IMR-90 (cell line): ENCODE results near the gene PIK3CB. TPM values are rescaled to one million over a fixed set of nuclear protein-coding genes. Genes with fewer than 3 reads are reported as not detected.

Experiments used
- ATAC-seq: fragments of 200-7000 bp; cut with Tn5 transposase; 2 replicates; pipeline ENCODE4 v1.9.1; 2020; ENCODE audit warnings: low read depth, mild to moderate bottlenecking, moderate library complexity
- BruUV-seq: library from RNA; stranded (reverse); fragments of 400-500 nt; replicated peaks from 2 replicates; lab custom pipeline; 2021; lab: Mats Ljungman, UMichigan
- CTCF ChIA-PET: fragments of 300-600 bp; formaldehyde crosslinking; extraction: SDS; loops from one replicate; lab custom pipeline; 2021; ENCODE audit warnings: antibody characterized with exemption; lab: Yijun Ruan, JAX
- POLR2A ChIA-PET: fragments of 300-600 bp; sonication (Branson Sonifier 250); formaldehyde crosslinking; loops from one replicate; lab custom pipeline; 2022; ENCODE audit warnings: antibody characterized with exemption; ENCODE audit not compliant: unreplicated experiment; lab: Charles Lee
- DNase-seq: peaks from one replicate; pipeline ENCODE4 v3.0.0; 2013
- H2AFZ ChIP-seq: replicated peaks from 2 replicates; pipeline ENCODE3; 2013; ENCODE audit warnings: low read length, mild to moderate bottlenecking; ENCODE audit not compliant: poor library complexity
- H2AK5ac ChIP-seq: 2 replicates; pipeline ENCODE4 v1.6.1; 2013; ENCODE audit warnings: low read depth, low read length, inconsistent platforms
- H2AK9ac ChIP-seq: replicated peaks from 2 replicates; pipeline ENCODE3; 2013; ENCODE audit warnings: mild to moderate bottlenecking, low read depth, low read length, moderate library complexity; ENCODE audit not compliant: poor library complexity
- H2BK120ac ChIP-seq: 2 replicates; pipeline ENCODE4 v1.6.1; 2013; ENCODE audit warnings: low read depth, low read length, inconsistent platforms
- H2BK15ac ChIP-seq: 3 replicates; pipeline ENCODE4 v1.6.1; 2013; ENCODE audit warnings: low read depth, low read length, inconsistent platforms
- H2BK20ac ChIP-seq: 2 replicates; pipeline ENCODE4 v1.6.1; 2013; ENCODE audit warnings: low read depth, mild to moderate bottlenecking, inconsistent platforms, low read length, moderate library complexity
- H2BK5ac ChIP-seq: 2 replicates; pipeline ENCODE4 v1.6.1; 2013; ENCODE audit warnings: mild to moderate bottlenecking, low read depth, low read length, inconsistent platforms; ENCODE audit not compliant: poor library complexity, severe bottlenecking
- H3K14ac ChIP-seq: replicated peaks from 2 replicates; pipeline ENCODE4 v1.6.1; 2013; ENCODE audit warnings: low read depth, low read length, inconsistent platforms
- H3K18ac ChIP-seq: 2 replicates; pipeline ENCODE4 v1.6.1; 2013; ENCODE audit warnings: low read depth, low read length, control low read depth
- H3K23ac ChIP-seq: 2 replicates; pipeline ENCODE4 v1.6.1; 2013; ENCODE audit warnings: low read depth, low read length, inconsistent platforms
- H3K27ac ChIP-seq: 2 replicates; pipeline ENCODE4 v1.5.1; 2013; ENCODE audit warnings: mild to moderate bottlenecking, control low read depth, low read length; ENCODE audit not compliant: insufficient read depth
- H3K27me3 ChIP-seq: 2 replicates; pipeline ENCODE4 v1.6.1; 2013; ENCODE audit warnings: low read length; ENCODE audit not compliant: control insufficient read depth, insufficient read depth
- H3K36me3 ChIP-seq: 2 replicates; pipeline ENCODE4 v1.6.1; 2013; ENCODE audit warnings: low read length, mixed read lengths; ENCODE audit not compliant: control insufficient read depth, insufficient read depth
- H3K4ac ChIP-seq: 2 replicates; pipeline ENCODE4 v1.6.1; 2013; ENCODE audit warnings: low read depth, low read length, inconsistent platforms
- H3K4me1 ChIP-seq: 2 replicates; pipeline ENCODE4 v1.6.1; 2013; ENCODE audit warnings: low read length, mixed read lengths; ENCODE audit not compliant: control insufficient read depth, insufficient read depth
- H3K4me2 ChIP-seq: 2 replicates; pipeline ENCODE4 v1.6.1; 2013; ENCODE audit warnings: low read depth, mild to moderate bottlenecking, control low read depth, low read length, moderate library complexity
- H3K4me3 ChIP-seq: 2 replicates; pipeline ENCODE4 v1.5.1; 2013; ENCODE audit warnings: low read depth, mild to moderate bottlenecking, control low read depth, low read length, moderate library complexity; ENCODE audit not compliant: insufficient read depth
- H3K56ac ChIP-seq: 2 replicates; pipeline ENCODE4 v1.6.1; 2013; ENCODE audit warnings: low read length, inconsistent platforms; ENCODE audit not compliant: insufficient read depth; ENCODE audit errors: extremely low read depth
- H3K79me1 ChIP-seq, 2 experiments: 2 replicates each; pipeline ENCODE4 v1.6.1; 2013; ENCODE audit warnings: low read length in 2 of 2, inconsistent platforms in 1 of 2, low read depth in 1 of 2
- H3K9ac ChIP-seq: 2 replicates; pipeline ENCODE4 v1.6.1; 2013; ENCODE audit warnings: low read depth, low read length, control low read depth
- H3K9me1 ChIP-seq: 2 replicates; pipeline ENCODE4 v1.6.1; 2013; ENCODE audit warnings: low read length, inconsistent platforms; ENCODE audit not compliant: insufficient read depth
- H3K9me3 ChIP-seq: 2 replicates; pipeline ENCODE4 v1.6.1; 2013; ENCODE audit warnings: low read length; ENCODE audit not compliant: control insufficient read depth, insufficient read depth
- H4K20me1 ChIP-seq: 2 replicates; pipeline ENCODE4 v1.6.1; 2013; ENCODE audit warnings: low read length, inconsistent platforms; ENCODE audit not compliant: insufficient read depth
- H4K5ac ChIP-seq: 2 replicates; pipeline ENCODE4 v1.6.1; 2013; ENCODE audit warnings: mild to moderate bottlenecking, low read depth, low read length, control low read depth
- H4K8ac ChIP-seq, 2 experiments: 2 replicates each; pipeline ENCODE4 v1.6.1; 2013; ENCODE audit warnings: low read depth in 2 of 2, low read length in 2 of 2, control low read depth in 1 of 2, inconsistent platforms in 1 of 2
- H4K91ac ChIP-seq: 2 replicates; pipeline ENCODE4 v1.6.1; 2013; ENCODE audit warnings: low read depth, low read length, inconsistent platforms; ENCODE audit not compliant: insufficient read depth
- CHD1 ChIP-seq: IDR thresholded peaks from 2 replicates; pipeline ENCODE4 v1.6.1; 2012; ENCODE audit warnings: low read depth, low read length, improper control_type of control experiment
- FOS ChIP-seq: fragments of 150-350 bp; IDR thresholded peaks from 2 replicates; pipeline ENCODE4 v1.6.1; 2016; ENCODE audit warnings: low read depth, low read length
- MAZ ChIP-seq: IDR thresholded peaks from 2 replicates; pipeline ENCODE4 v1.6.1; 2012; ENCODE audit warnings: low read depth, mild to moderate bottlenecking, low read length, improper control_type of control experiment, moderate library complexity, borderline replicate concordance
- NFE2L2 ChIP-seq: fragments of 150-350 bp; IDR thresholded peaks from 2 replicates; pipeline ENCODE4 v1.6.1; 2016; ENCODE audit warnings: low read depth, mild to moderate bottlenecking, low read length
- POLR2A ChIP-seq: IDR thresholded peaks from 2 replicates; pipeline ENCODE4 v1.6.1; 2012; ENCODE audit warnings: mild to moderate bottlenecking, low read depth, low read length
- RAD21 ChIP-seq: IDR thresholded peaks from 2 replicates; pipeline ENCODE4 v1.6.1; 2012; ENCODE audit warnings: low read length, improper control_type of control experiment
- RCOR1 ChIP-seq: IDR thresholded peaks from 2 replicates; pipeline ENCODE4 v1.6.1; 2012; ENCODE audit warnings: mild to moderate bottlenecking, low read length, improper control_type of control experiment; ENCODE audit not compliant: insufficient replicate concordance
- RFX5 ChIP-seq: IDR thresholded peaks from 2 replicates; pipeline ENCODE4 v1.8.0; 2012; ENCODE audit warnings: low read depth, mild to moderate bottlenecking, low read length, moderate library complexity
- WGBS, 2 experiments: methylation state at CpG; one replicate each; pipeline versions ENCODE4 v1.1.5 to v1.1.7; 2013; ENCODE audit warnings: missing lambda C conversion rate in 2 of 2; ENCODE audit not compliant: insufficient read length in 1 of 2; ENCODE audit errors: extremely low coverage in 2 of 2; 5-methylcytosine and 5-hydroxymethylcytosine counted together
- dilution Hi-C: fragments of 300-500 bp; cut with HindIII; formaldehyde crosslinking; loops from one replicate; pipeline ENCODE4 v1.14.3; 2018; ENCODE audit warnings: low sequenced_read_pairs; ENCODE audit not compliant: unreplicated experiment
- in situ Hi-C: fragments of 300-500 bp; cut with MboI; formaldehyde crosslinking; loops from 3 replicates; pipeline ENCODE4 v1.14.3; 2019; ENCODE audit warnings: low sequenced_read_pairs, inconsistent platforms, mixed read lengths
- intact Hi-C: fragments of 100-400 bp; cut with micrococcal nuclease; formaldehyde crosslinking; loops from 2 replicates; pipeline ENCODE4 v1.10.0; 2022
- polyA plus RNA-seq, 3 experiments: library from polyadenylated mRNA; depleted of rRNA; stranded (reverse); fragments of >200 nt; gene quantifications; 2 replicates each; pipeline ENCODE4 v1.2.3, GENCODE V29; 2012; ENCODE audit warnings: low replicate concordance in 1 of 3
- total RNA-seq: library from RNA; depleted of rRNA; stranded (reverse); fragments of >200 nt; gene quantifications from 2 replicates; pipeline ENCODE4 v1.2.3, GENCODE V29; 2012

The PIK3CB gene
- total and polyA plus RNA-seq, 2 of the 4 experiments (the other 2 are of a cell fraction): 6.3 to 6.8 TPM

GRCh38 chr3:138615462-138615861, 219.3 kb downstream of the PIK3CB start:
- no peaks in the 10 kb centered on the region for H3K9me3 ChIP-seq
- dilution Hi-C loops: no loop called here
- H2BK20ac ChIP-seq: no peak overlapping the region
- CTCF ChIA-PET: no interaction called here
- H3K18ac ChIP-seq: no peak overlapping the region
- no peak overlapping the region for H2AFZ ChIP-seq
- ATAC-seq: no peak
- no TSS peak for BruUV-seq
- no peaks in the 10 kb centered on the region for H3K27me3 ChIP-seq
- H3K9me1 ChIP-seq: no peaks in the 10 kb centered on the region
- H2AK9ac ChIP-seq: no peak overlapping the region
- no peak overlapping the region for H4K91ac ChIP-seq
- no peak overlapping the region for H2AK5ac ChIP-seq
- H3K4me2 ChIP-seq: no peak overlapping the region
- no peak overlapping the region for H4K5ac ChIP-seq
- TF ChIP-seq FOS (no peak), MAZ (no peak), RCOR1 (no peak), RAD21 (no peak), CHD1 (no peak), RFX5 (no peak), POLR2A (no peak), NFE2L2 (no peak)
- no peak overlapping the region for H3K23ac ChIP-seq
- no peak overlapping the region for H2BK5ac ChIP-seq
- H3K36me3 ChIP-seq: no peaks in the 10 kb centered on the region
- no peak overlapping the region for H3K4me3 ChIP-seq
- H3K4me1 ChIP-seq: no peaks in the 10 kb centered on the region
- POLR2A ChIA-PET: no interaction called here
- intact Hi-C loops: no loop called here
- H2BK120ac ChIP-seq: no peak overlapping the region
- H3K9ac ChIP-seq: no peak overlapping the region
- DNase-seq: no peak
- H3K14ac ChIP-seq: no peak overlapping the region
- in situ Hi-C loops: no loop called here
- H4K8ac ChIP-seq: no peak overlapping the region
- H3K27ac ChIP-seq: no peak overlapping the region
- no peaks in the 10 kb centered on the region for H4K20me1 ChIP-seq
- no peak overlapping the region for H3K4ac ChIP-seq
- H2BK15ac ChIP-seq: no peak overlapping the region
- H3K79me1 ChIP-seq: peaks cover 0 to under 1% of the 10 kb centered on the region in 2 experiments; a peak in 2 of 4 replicates
- no peak overlapping the region for H3K56ac ChIP-seq
- WGBS, 2 experiments: no CpG with 5 or more reads among the region's 1 CpG
